GM12878 (cell line): ENCODE results near the gene PPIF.

ENCODE experiments used
- CTCF ChIP-seq, 3 experiments: IDR thresholded peaks in 2 of 3; conservative IDR thresholded peaks in 1 of 3; 2 replicates each; pipeline ENCODE4 v1.5.1; 2011; ENCODE audit warnings: low read depth in 3 of 3, low read length in 3 of 3, mild to moderate bottlenecking in 3 of 3, control low read depth in 2 of 3, moderate library complexity in 2 of 3, inconsistent platforms in 1 of 3, mixed read lengths in 1 of 3; ENCODE audit not compliant: control insufficient read depth in 2 of 3, insufficient read depth in 1 of 3; ENCODE audit errors: extremely low read depth in 1 of 3
- MAX ChIP-seq: IDR thresholded peaks from 2 replicates; pipeline ENCODE4 v1.6.1; 2012; ENCODE audit warnings: low read depth, low read length, improper control_type of control experiment
- ZBTB40 ChIP-seq: fragments of 450-650 bp; IDR thresholded peaks from 2 replicates; pipeline ENCODE4 v1.6.1; 2016; ENCODE audit warnings: mild to moderate bottlenecking, moderate library complexity, borderline replicate concordance

GRCh38 chr10:79385804-79386531, 38.7 kb downstream of the PPIF start:
- TF ChIP-seq ZBTB40, result no peak
- no peak for TF ChIP-seq CTCF (IDR thresholded peaks at IDR 0.05 in 2 of 3, conservative IDR thresholded peaks at IDR 0.05 in 1 of 3; ENCODE audit: control insufficient read depth in 2 of 3, extremely low read depth in 1 of 3, insufficient read depth in 1 of 3, low read depth in 3 of 3, low read length in 3 of 3)
- no peak for TF ChIP-seq MAX
